Bronchial epithelial cell (primary cell): ENCODE data around the gene STAG1. TPM values are rescaled to one million over a fixed set of nuclear protein-coding genes. Genes with fewer than 3 reads are reported as not detected.
"Not testable (repeated sequence)": the region's sequence is repeated elsewhere in the genome, so short reads cannot be mapped to it uniquely, and the experiment has no call there.

ENCODE experiments used
- DNase-seq: peaks from one replicate; pipeline ENCODE4 v3.0.0-alpha.2; 2010; ENCODE audit warnings: low read depth
- FAIRE-seq: peaks from 2 replicates; lab custom pipeline; 2011; peaks lifted over from hg19 to GRCh38; lab: Jason Lieb, UNC
- H3K27me3 ChIP-seq: 2 replicates; pipeline ENCODE4 v1.5.1; 2011; ENCODE audit warnings: low read length; ENCODE audit not compliant: control insufficient read depth, insufficient read depth
- H3K36me3 ChIP-seq: 2 replicates; pipeline ENCODE4 v1.5.1; 2011; ENCODE audit warnings: low read length; ENCODE audit not compliant: control insufficient read depth, insufficient read depth
- H3K4me3 ChIP-seq: 2 replicates; pipeline ENCODE4 v1.5.1; 2011; ENCODE audit warnings: mild to moderate bottlenecking, low read depth, low read length, control low read depth
- CTCF ChIP-seq: IDR thresholded peaks from 2 replicates; pipeline ENCODE4 v1.5.1; 2011; ENCODE audit warnings: mild to moderate bottlenecking, moderate library complexity, low read length, control low read depth, inconsistent platforms; ENCODE audit not compliant: insufficient read depth, severe bottlenecking
- total RNA-seq: library from RNA; depleted of rRNA; stranded (reverse); fragments of >200 nt; gene quantifications from 2 replicates; pipeline ENCODE4 v1.2.1, GENCODE V29; 2014

The STAG1 gene
- total RNA-seq, 1 donor from 2014 or later: 26.3 TPM

GRCh38 chr3:136730595-136731273 lies 21.4 kb downstream of the STAG1 start:
- H3K36me3 ChIP-seq: no peaks in the 10 kb centered on the region
- no peaks in the 10 kb centered on the region for H3K27me3 ChIP-seq
- TF ChIP-seq CTCF: no peak
- FAIRE-seq: no peak
- H3K4me3 ChIP-seq: no peak overlapping the region
- DNase-seq: no peak

- Histone ChIP-seq H3K27me3 (no peaks in the 10 kb centered on the region), H3K36me3 (no peaks in the 10 kb centered on the region), H3K4me3 (no peak overlapping the region)
- FAIRE-seq (no peak), DNase-seq (peak; percentile 64)
- no peak for TF ChIP-seq CTCF
Measured at GRCh38 chr3:136728918-136729317, 23.3 kb downstream of the STAG1 start.

GRCh38 chr3:136728473-136728872 lies 23.7 kb downstream of the STAG1 start:
- no peak for DNase-seq
- no peak for FAIRE-seq
- H3K36me3 ChIP-seq: no peaks in the 10 kb centered on the region
- H3K4me3 ChIP-seq: no peak overlapping the region
- TF ChIP-seq CTCF: no peak
- H3K27me3 ChIP-seq: no peaks in the 10 kb centered on the region

DNA sequence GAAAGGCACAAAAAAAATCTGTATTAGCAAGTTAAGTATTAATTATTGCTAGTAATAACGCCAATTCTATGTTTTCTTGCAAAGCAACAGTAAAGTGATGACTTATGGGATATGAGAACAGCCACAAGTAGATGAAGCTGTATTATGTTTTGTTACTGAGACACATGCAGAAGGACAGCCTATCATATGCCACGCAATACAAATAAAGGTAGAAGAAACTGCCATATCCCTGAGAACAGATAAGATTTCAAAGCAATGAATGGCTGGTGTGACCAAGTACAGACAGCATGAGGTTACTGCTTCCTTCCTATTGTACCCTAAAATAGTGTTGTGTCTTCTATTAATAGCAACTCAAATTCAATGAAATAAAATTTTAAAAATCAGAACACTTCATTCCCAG lies 26.7 kb downstream of the STAG1 start:
- FAIRE-seq (no peak), DNase-seq (no peak)
- TF ChIP-seq CTCF: no peak
- no peaks in the 10 kb centered on the region for H3K36me3 ChIP-seq
- H3K4me3 ChIP-seq: no peak overlapping the region
- no peaks in the 10 kb centered on the region for H3K27me3 ChIP-seq

DNA sequence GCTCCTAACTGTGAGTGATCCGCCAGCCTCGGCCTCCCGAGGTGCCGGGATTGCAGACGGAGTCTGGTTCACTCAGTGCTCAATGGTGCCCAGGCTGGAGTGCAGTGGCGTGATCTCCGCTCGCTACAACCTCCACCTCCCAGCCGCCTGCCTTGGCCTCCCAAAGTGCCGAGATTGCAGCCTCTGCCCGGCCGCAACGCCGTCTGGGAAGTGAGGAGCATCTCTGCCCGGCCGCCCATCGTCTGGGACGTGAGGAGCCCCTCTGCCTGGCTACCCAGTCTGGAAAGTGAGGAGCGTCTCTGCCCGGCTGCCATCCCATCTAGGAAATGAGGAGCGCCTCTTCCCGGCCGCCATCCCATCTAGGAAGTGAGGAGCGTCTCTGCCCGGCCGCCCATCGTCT lies 29.3 kb downstream of the STAG1 start:
- DNase-seq, H3K4me3 ChIP-seq, FAIRE-seq, H3K27me3 ChIP-seq, H3K36me3 ChIP-seq: not testable (repeated sequence)

DNA sequence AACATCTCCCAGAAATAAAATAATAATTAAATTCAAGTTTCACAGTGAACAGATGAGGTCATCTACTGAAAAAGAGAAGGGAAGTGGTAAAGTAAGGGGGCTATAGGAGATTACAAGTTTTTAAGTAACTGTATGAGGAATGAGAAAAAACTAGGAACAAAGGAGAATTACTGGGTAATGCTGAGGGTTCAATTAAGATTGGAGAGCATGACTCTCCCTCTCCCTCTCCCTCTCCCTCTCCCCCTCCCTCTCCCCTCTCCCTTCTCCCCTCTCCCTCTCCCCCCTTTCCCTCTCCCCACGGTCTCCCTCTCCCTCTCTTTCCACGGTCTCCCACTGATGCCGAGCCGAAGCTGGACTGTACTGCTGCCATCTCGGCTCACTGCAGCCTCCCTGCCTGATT lies 29.8 kb downstream of the STAG1 start:
- FAIRE-seq, H3K36me3 ChIP-seq, H3K4me3 ChIP-seq, H3K27me3 ChIP-seq, DNase-seq: not testable (repeated sequence)

GRCh38 chr3:136720091-136720490 lies 32.1 kb downstream of the STAG1 start:
- H3K27me3 ChIP-seq: no peaks in the 10 kb centered on the region
- H3K4me3 ChIP-seq: no peak overlapping the region
- FAIRE-seq (no peak), DNase-seq (no peak)
- no peaks in the 10 kb centered on the region for H3K36me3 ChIP-seq
- no peak for TF ChIP-seq CTCF
